ENCODE data around the gene RRP36. TPM values are rescaled to one million over a fixed set of nuclear protein-coding genes. Genes with fewer than 3 reads are reported as not detected.

Gene RRP36
- total and polyA plus RNA-seq, 12 donors, result 29.6 to 109 (median 50.7) TPM

GRCh38 chr6:43016176-43016942 is 5.1 kb upstream of the RRP36 start:
- H3K4me1 ChIP-seq (replicated peaks in 1 of 2), result peaks cover 30 to 53% of the 10 kb centered on the region in 2 donors
- peak overlapping the region in 3 of 5 donors; percentile 16 to 44 (median 42) for H3K27ac ChIP-seq
- intact Hi-C loops (cut with DNase I), result no loop called here
- peaks cover 0 to 40% of the 10 kb centered on the region in 2 donors for H3K36me3 ChIP-seq (replicated peaks in 1 of 2)
- peak in 1 of 7 donors; percentile 29 for DNase-seq
- TF ChIP-seq, protein P1, sequence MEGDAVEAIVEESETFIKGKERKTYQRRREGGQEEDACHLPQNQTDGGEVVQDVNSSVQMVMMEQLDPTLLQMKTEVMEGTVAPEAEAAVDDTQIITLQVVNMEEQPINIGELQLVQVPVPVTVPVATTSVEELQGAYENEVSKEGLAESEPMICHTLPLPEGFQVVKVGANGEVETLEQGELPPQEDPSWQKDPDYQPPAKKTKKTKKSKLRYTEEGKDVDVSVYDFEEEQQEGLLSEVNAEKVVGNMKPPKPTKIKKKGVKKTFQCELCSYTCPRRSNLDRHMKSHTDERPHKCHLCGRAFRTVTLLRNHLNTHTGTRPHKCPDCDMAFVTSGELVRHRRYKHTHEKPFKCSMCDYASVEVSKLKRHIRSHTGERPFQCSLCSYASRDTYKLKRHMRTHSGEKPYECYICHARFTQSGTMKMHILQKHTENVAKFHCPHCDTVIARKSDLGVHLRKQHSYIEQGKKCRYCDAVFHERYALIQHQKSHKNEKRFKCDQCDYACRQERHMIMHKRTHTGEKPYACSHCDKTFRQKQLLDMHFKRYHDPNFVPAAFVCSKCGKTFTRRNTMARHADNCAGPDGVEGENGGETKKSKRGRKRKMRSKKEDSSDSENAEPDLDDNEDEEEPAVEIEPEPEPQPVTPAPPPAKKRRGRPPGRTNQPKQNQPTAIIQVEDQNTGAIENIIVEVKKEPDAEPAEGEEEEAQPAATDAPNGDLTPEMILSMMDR (IDR thresholded peaks at IDR 0.05), result no peak
- TF ChIP-seq POLR2A (IDR thresholded peaks at IDR 0.05), result no peak
- WGBS, 4 donors, result 61 to 86% (median 67%) methylated on average over 6 to 7 of the region's 7 CpGs
- no peaks in the 10 kb centered on the region for H3K9me3 ChIP-seq (replicated peaks in 1 of 3)
- H3K27me3 ChIP-seq, result no peaks in the 10 kb centered on the region
- no peak overlapping the region for H3K4me3 ChIP-seq

GRCh38 chr6:43016943-43017334 is 4.5 kb upstream of the RRP36 start:
- WGBS, 4 donors, result 60 to 81% (median 79%) methylated on average over 1 to 12 of the region's 12 CpGs
- TF ChIP-seq, protein P1 (IDR thresholded peaks at IDR 0.05), result no peak
- no peak for TF ChIP-seq POLR2A (IDR thresholded peaks at IDR 0.05)
- H3K27me3 ChIP-seq, result no peaks in the 10 kb centered on the region
- peaks cover 30 to 51% of the 10 kb centered on the region in 2 donors for H3K4me1 ChIP-seq (replicated peaks in 1 of 2)
- H3K4me3 ChIP-seq, result no peak overlapping the region
- no peaks in the 10 kb centered on the region for H3K9me3 ChIP-seq (replicated peaks in 1 of 3)
- H3K27ac ChIP-seq, result peak overlapping the region in 2 of 5 donors; percentile 42 to 44
- no peak for DNase-seq
- intact Hi-C loops (cut with DNase I), result no loop called here
- H3K36me3 ChIP-seq (replicated peaks in 1 of 2), result peaks cover 0 to 34% of the 10 kb centered on the region in 2 donors

- H3K4me1 ChIP-seq (replicated peaks in 1 of 2), result peaks cover 34 to 56% of the 10 kb centered on the region in 2 donors
- TF ChIP-seq, protein P1 (IDR thresholded peaks at IDR 0.05), result no peak
- TF ChIP-seq POLR2A (IDR thresholded peaks at IDR 0.05), result no peak
- H3K27ac ChIP-seq, result no peak overlapping the region
- H3K27me3 ChIP-seq, result no peaks in the 10 kb centered on the region
- intact Hi-C loops (cut with DNase I), result no loop called here
- no peak for DNase-seq
- peaks cover 0 to 30% of the 10 kb centered on the region in 2 donors for H3K36me3 ChIP-seq (replicated peaks in 1 of 2)
- no peaks in the 10 kb centered on the region for H3K9me3 ChIP-seq (replicated peaks in 1 of 3)
- WGBS, 4 donors, result 88 to 98% (median 94%) methylated on average over 2 of the region's 2 CpGs
- H3K4me3 ChIP-seq, result no peak overlapping the region
Observed at GRCh38 chr6:43019152-43019551, 2.3 kb upstream of the RRP36 start.

DNA sequence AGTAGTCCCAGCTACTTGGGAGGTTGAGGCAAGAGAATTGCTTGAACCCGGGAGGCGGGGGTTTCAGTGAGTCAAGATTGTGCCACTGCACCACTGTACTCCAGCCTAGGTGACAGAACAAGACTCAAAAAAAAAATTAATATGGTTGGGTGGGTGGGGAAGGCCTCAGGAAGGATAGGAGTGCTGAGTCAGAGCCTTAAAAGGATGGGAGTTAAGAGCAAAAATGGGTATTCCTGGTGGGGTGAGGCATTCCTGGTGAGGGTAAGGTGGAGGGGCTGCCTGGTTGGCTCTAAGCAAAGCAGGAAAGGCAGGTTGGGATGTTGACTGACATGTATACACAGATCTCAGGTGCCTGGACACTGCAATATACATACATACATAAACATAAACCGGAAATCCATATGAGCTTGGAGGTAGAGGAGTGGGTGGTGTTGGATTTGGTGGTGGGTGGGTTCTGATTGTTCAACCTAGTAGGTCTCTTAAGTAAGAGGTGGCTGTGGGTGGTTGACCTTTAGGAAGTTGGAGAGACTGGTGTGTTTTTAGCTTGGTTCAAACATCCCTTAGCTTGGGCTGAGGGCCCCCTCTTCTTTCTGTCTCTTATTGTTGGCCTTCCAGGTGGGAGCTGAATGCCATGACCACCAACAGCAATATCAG is 1.2 kb upstream of the RRP36 start:
- Histone ChIP-seq H3K9me3 (replicated peaks in 1 of 3) (no peaks in the 10 kb centered on the region), H3K27me3 (no peaks in the 10 kb centered on the region), H3K4me1 (replicated peaks in 1 of 2) (peaks cover 28 to 51% of the 10 kb centered on the region in 2 donors), H3K4me3 (no peak overlapping the region), H3K36me3 (replicated peaks in 1 of 2) (peaks cover 0 to 38% of the 10 kb centered on the region in 2 donors), H3K27ac (peak overlapping the region in 2 of 5 donors; percentile 84 to 97)
- TF ChIP-seq, protein P1 (IDR thresholded peaks at IDR 0.05), result no peak
- TF ChIP-seq POLR2A (IDR thresholded peaks at IDR 0.05), result no peak
- intact Hi-C loops (cut with DNase I), result no loop called here
- DNase-seq, result no peak
- WGBS, 4 donors, result 91 to 99% (median 98%) methylated on average over 3 of the region's 3 CpGs
